GM19035 (cell line): Measurements from ENCODE around the gene SAMD5.

Source experiments
- ATAC-seq: cut with Tn5 transposase; IDR thresholded peaks from one replicate; pipeline ENCODE4 v1.9.1; 2021; ENCODE audit not compliant: unreplicated experiment

SAMD5 gene

DNA sequence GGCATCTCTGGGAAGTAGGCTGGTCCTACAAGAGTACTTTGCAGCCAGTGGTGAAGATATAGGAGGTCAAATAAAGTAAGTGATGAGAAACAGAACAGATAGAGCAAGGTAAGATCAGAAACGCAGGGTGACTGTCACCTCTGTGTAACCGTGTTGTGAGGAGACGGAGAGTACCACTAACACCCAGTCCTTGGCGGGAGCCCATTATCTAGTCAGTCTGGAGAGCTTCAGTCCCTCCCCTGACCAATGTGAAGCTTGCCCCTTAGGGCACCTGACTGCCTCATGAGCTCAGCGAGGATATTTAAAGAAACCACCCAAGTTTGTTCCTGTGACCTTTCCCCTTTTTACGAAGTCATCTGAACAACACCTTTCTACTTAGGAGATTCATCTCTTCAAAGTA is 110.0 kb downstream of the SAMD5 start:
- ATAC-seq = no peak

DNA sequence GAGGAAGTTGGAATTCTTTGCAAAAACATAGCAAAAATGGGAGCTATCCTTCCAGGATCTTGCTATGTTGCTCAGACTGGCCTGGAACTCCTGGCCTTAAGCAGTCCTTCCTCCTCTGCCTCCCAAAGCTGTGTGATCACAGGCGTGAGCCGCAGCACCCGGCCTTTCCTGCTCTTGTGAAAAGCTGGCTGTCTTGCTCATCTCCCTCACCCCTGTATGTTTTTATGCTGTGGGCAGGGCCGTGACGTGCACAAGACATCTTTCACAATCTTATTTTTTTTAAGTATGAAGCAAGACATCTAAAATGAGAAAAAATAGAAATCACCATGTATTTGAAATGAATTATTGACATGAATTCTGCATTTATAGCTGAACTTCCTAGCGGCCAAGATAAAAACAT is 110.4 kb downstream of the SAMD5 start:
- ATAC-seq = no peak
